A549 treated with GW870086 at 1 μM for 4 hours (cell line): ENCODE data around the gene OR1E1. TPM values are rescaled to one million over a fixed set of nuclear protein-coding genes. Genes with fewer than 3 reads are reported as not detected.

Experiments
- total RNA-seq: library from RNA; stranded (reverse); fragments of 200-300 nt; extraction: Qiagen RNA extraction; gene quantifications from 5 replicates; pipeline ENCODE4 v1.2.3, GENCODE V29; 2022; ENCODE audit warnings: low read depth

The OR1E1 gene, protein sequence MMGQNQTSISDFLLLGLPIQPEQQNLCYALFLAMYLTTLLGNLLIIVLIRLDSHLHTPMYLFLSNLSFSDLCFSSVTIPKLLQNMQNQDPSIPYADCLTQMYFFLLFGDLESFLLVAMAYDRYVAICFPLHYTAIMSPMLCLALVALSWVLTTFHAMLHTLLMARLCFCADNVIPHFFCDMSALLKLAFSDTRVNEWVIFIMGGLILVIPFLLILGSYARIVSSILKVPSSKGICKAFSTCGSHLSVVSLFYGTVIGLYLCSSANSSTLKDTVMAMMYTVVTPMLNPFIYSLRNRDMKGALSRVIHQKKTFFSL
- not detected in 5 replicates for total RNA-seq

DNA sequence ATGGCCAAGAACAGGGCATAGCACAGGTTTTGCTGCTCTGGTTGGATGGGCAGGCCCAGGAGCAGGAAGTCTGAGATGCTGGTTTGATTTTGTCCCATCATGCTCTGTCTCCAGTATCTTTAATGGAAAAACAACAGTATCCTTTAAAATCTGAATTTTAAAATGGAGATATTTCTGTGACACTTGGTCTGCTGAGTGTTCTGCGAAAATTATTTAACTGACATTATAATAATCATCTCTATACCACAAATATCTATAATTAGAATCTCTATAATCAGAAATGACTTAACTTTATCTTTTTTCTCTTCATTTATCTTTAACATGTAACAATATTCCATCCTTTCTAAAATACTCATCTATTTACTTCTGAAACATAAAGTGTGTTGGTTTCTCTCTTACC lies at the start of gene OR1E1:
Gene OR1E1, minus strand, starts transcription at position 101 of the 400 bp plus-strand sequence. Its CDS starts 0 bp downstream, at position 101.

GRCh38 chr17:3433741-3434140 lies 35.5 kb upstream of the OR1E1 start, which contains the start of gene OR1E2:
Gene OR1E2 (minus strand): TSS chr17:3433841. CDS start chr17:3433841, 0 bp downstream.

DNA sequence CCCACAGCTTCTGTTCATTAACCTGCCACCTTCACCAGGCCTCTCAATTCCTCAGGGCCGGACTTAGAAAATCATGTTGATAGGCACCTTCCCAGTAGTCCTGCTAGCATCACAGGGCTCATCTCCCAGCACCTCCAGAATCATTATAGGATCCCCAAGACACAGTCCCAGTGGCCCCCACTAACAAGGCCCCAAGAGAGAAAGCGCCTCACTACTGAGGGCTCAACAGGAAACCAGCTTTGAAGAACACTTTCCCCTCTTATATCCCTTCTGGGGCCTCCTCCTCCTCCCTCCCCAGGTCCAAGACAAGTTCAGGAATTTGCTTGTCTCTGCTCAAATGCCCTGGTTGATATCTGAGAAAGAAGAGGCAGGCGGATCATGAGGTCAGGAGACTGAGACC lies 12.9 kb upstream of the OR1E1 start, which contains the start of gene OR3A3:
Gene OR3A3, plus strand, starts transcription at position 301 of the 400 bp plus-strand sequence.

DNA sequence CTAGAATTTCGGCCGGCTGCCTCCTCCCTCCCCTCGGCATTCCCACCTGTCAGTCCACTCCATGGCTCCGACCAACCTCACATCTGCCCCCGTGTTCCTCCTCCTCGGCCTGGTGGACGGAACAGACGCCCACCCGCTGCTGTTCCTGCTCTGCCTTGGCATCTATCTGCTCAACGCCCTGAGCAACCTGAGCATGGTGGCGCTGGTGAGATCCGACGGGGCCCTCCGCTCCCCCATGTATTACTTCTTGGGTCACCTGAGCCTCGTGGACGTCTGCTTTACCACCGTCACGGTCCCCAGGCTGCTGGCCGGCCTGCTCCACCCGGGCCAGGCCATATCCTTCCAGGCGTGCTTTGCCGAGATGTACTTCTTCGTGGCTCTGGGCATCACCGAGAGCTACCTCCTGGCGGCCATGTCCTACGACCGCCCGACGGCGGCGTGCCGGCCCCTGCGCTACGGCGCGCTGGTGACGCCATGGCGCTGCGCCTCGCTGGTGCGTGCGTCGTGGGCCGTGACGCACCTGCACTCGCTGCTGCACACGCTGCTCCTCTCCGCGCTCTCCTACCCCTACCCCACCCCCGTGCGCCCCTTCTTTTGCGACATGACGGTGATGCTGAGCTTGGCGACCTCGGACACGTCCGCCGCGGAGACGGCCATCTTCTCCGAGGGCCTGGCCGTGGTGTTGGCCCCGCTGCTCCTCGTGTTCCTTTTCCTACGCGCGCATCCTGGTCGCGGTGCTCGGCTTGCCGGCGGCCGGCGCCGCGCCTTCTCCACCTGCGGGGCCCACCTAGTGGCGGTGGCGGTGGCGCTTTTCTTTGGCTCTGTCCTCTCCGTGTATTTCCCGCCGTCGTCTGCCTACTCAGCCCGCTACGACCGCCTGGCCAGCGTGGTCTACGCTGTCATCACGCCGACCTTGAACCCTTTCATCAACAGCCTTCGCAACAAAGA lies 12.1 kb downstream of the OR1E1 start, which contains the start of gene OR3A2:
Gene OR3A2, minus strand, starts transcription at position 440 of the 948 bp plus-strand sequence.

Other genes with a start within 250 kb of the OR1E1 start
- gene OR1A2, start 200.9 kb downstream of the OR1E1 start, total RNA-seq: not detected in 5 replicates
- not detected in 5 replicates for gene OR1A1, start 190.7 kb downstream of the OR1E1 start, total RNA-seq
- gene OR3A1, start 100.0 kb downstream of the OR1E1 start, total RNA-seq: not detected in 5 replicates
- not detected in 5 replicates for gene OR3A2, start 12.1 kb downstream of the OR1E1 start, total RNA-seq
- not detected in 5 replicates for gene OR3A3, start 13.0 kb upstream of the OR1E1 start, total RNA-seq
- not detected in 5 replicates for gene OR1E2, start 35.4 kb upstream of the OR1E1 start, total RNA-seq
- gene SPATA22, start 73.4 kb upstream of the OR1E1 start, total RNA-seq: not detected in 5 replicates
- gene ASPA, start 77.6 kb upstream of the OR1E1 start, total RNA-seq: not detected in 5 replicates
- gene TRPV3, start 159.4 kb upstream of the OR1E1 start, total RNA-seq: 0.25 to 0.37 TPM (median 0.29 TPM) in 5 replicates
- gene TRPV1, start 211.0 kb upstream of the OR1E1 start, total RNA-seq: 3.9 to 5.0 TPM (median 4.1 TPM) in 5 replicates
- 13.3 to 17.9 TPM (median 16.1 TPM) in 5 replicates for gene SHPK, start 237.8 kb upstream of the OR1E1 start, total RNA-seq
- gene CTNS, start 238.3 kb upstream of the OR1E1 start, total RNA-seq: 11.7 to 14.5 TPM (median 12.8 TPM) in 5 replicates